Loucy (cell line): Measurements from ENCODE around the gene LTB.

Source experiments
- H2AFZ ChIP-seq: fragments of 200-600 bp; sonication (generic); 2 replicates; pipeline ENCODE4 v1.6.0; 2016; ENCODE audit warnings: antibody characterized with exemption, mild to moderate bottlenecking, low read length, moderate library complexity
- H3F3A ChIP-seq: fragments of 200-600 bp; 2 replicates; pipeline ENCODE4 v1.6.0; 2016; ENCODE audit warnings: antibody characterized with exemption, low read depth, mild to moderate bottlenecking
- H3K27me3 ChIP-seq: fragments of 200-600 bp; sonication (generic); 2 replicates; pipeline ENCODE4 v1.6.1; 2014; ENCODE audit warnings: low read length, mild to moderate bottlenecking; ENCODE audit not compliant: insufficient read depth, poor library complexity, severe bottlenecking
- H3K36me3 ChIP-seq: fragments of 200-600 bp; sonication (generic); 2 replicates; pipeline ENCODE4 v1.6.1; 2016; ENCODE audit warnings: low read length; ENCODE audit not compliant: insufficient read depth
- H3K4me1 ChIP-seq: fragments of 200-600 bp; sonication (generic); 2 replicates; pipeline ENCODE4 v1.5.1; 2014; ENCODE audit warnings: low read length, mild to moderate bottlenecking; ENCODE audit not compliant: insufficient read depth, poor library complexity, severe bottlenecking
- H3K4me2 ChIP-seq: fragments of 200-600 bp; sonication (generic); 2 replicates; pipeline ENCODE4 v1.6.0; 2014; ENCODE audit warnings: antibody characterized with exemption, low read length, low read depth, mild to moderate bottlenecking; ENCODE audit not compliant: poor library complexity, severe bottlenecking
- H3K4me3 ChIP-seq: fragments of 200-600 bp; sonication (generic); 2 replicates; pipeline ENCODE4 v1.5.1; 2014; ENCODE audit warnings: low read length, mild to moderate bottlenecking, mixed read lengths; ENCODE audit not compliant: poor library complexity, severe bottlenecking
- H3K79me2 ChIP-seq: fragments of 200-600 bp; sonication (generic); 2 replicates; pipeline ENCODE4 v1.6.1; 2014; ENCODE audit warnings: low read length; ENCODE audit not compliant: insufficient read depth
- H3K9ac ChIP-seq: fragments of 200-600 bp; sonication (generic); 2 replicates; pipeline ENCODE4 v1.6.0; 2014; ENCODE audit warnings: mild to moderate bottlenecking, low read depth, low read length, moderate library complexity; ENCODE audit not compliant: poor library complexity, severe bottlenecking
- H3K9me2 ChIP-seq: fragments of 200-600 bp; sonication (generic); replicated peaks from 2 replicates; pipeline ENCODE4 v1.6.1; 2016; ENCODE audit warnings: low read depth, low read length, mixed read lengths
- H3K9me3 ChIP-seq: fragments of 200-600 bp; sonication (generic); 2 replicates; pipeline ENCODE4 v1.6.1; 2014; ENCODE audit warnings: mild to moderate bottlenecking, antibody characterized with exemption, low read length, low read depth; ENCODE audit not compliant: insufficient read depth
- H4K20me1 ChIP-seq: fragments of 200-600 bp; sonication (generic); 2 replicates; pipeline ENCODE4 v1.6.0; 2014; ENCODE audit warnings: antibody characterized with exemption, low read length, mild to moderate bottlenecking; ENCODE audit not compliant: insufficient read depth, poor library complexity, severe bottlenecking
- EZH2phosphoT487 ChIP-seq: fragments of 200-600 bp; IDR thresholded peaks from 2 replicates; pipeline ENCODE4 v1.6.1; 2018; ENCODE audit warnings: antibody characterized with exemption, mild to moderate bottlenecking, moderate library complexity, borderline replicate concordance
- TF ChIP-seq, protein P1 (sequence below): fragments of 200-600 bp; sonication (generic); conservative IDR thresholded peaks from 2 replicates; pipeline ENCODE4 v1.5.1; 2014; ENCODE audit warnings: mild to moderate bottlenecking, antibody characterized with exemption, low read length

LTB gene

DNA sequence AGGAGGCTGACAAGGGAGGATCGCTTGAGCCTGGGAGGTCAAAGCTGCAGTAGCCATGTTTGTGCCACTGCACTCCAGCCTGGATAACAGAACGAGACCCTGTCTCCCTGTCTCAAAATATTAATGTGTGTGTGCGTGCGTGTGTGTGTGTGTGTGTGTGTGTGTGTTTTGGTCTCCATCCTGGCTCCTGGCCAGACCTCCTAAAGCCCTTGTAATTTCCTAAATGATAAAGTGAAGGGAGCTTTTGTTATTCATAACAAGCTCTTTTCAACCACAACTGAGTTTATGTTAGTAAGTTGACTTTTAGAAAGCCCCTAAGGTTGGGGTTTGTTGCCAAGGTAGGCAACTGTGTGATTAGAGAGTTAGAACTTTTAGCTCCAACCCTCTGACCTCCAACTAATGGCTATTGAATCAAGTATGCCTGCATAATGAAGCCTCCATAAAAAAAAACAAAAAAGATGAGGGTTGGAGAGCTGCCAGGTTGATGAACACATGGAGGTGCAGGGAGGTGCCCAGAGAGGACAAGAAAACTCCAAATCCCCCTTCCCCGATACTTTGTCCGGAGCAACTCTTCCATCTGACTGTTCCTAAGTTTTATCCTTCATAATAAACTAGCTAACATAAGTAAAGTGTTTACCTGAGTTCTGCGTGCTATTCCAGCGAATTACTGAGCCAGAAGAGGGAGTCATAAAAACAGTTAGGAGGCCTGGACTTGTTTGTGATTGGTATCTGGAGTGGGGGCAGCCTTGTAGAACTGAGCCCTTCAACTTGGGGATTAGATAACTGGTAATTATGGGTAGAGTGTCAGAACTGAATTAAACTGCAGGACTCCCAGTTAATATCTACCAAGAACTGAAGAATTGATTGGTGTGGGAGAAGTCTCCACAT is 27.5 kb upstream of the LTB start:
- Histone ChIP-seq H3K4me3 (no peak overlapping the region), H3K27me3 (no peaks in the 10 kb centered on the region), H3K9ac (no peak overlapping the region), H3K4me2 (peak overlapping the region; percentile 26), H3K36me3 (no peaks in the 10 kb centered on the region), H3K4me1 (peaks cover 14% of the 10 kb centered on the region), H2AFZ (peak overlapping the region; percentile 64), H3K79me2 (peaks cover 3% of the 10 kb centered on the region; the same call in 1 of the 2 replicates), H3K9me2 (no peaks in the 10 kb centered on the region), H4K20me1 (no peaks in the 10 kb centered on the region), H3F3A (no peaks in the 10 kb centered on the region), H3K9me3 (no peaks in the 10 kb centered on the region)
- TF ChIP-seq, protein P1, sequence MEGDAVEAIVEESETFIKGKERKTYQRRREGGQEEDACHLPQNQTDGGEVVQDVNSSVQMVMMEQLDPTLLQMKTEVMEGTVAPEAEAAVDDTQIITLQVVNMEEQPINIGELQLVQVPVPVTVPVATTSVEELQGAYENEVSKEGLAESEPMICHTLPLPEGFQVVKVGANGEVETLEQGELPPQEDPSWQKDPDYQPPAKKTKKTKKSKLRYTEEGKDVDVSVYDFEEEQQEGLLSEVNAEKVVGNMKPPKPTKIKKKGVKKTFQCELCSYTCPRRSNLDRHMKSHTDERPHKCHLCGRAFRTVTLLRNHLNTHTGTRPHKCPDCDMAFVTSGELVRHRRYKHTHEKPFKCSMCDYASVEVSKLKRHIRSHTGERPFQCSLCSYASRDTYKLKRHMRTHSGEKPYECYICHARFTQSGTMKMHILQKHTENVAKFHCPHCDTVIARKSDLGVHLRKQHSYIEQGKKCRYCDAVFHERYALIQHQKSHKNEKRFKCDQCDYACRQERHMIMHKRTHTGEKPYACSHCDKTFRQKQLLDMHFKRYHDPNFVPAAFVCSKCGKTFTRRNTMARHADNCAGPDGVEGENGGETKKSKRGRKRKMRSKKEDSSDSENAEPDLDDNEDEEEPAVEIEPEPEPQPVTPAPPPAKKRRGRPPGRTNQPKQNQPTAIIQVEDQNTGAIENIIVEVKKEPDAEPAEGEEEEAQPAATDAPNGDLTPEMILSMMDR: no peak
- TF ChIP-seq EZH2phosphoT487: no peak

DNA sequence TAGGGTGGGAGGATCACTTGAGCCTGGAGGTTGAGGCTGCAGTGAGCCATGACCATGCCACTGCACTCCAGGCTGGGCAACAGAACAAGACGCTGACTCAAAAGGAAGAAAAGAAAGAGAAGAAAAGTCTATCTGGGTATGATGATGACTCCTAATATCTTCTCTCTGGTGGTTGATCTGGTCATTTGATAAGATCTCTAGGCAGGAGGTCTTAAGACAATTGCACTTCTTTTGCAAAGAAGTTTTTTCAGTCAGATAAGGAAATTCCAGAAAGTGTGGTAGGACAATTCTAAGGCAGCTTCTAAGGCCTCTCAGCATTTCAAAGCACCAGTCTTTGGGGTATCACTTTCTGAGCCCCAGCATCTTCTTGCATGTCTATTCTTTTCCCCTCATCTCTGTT is 25.1 kb upstream of the LTB start:
- TF ChIP-seq EZH2phosphoT487: no peak
- TF ChIP-seq, protein P1: no peak
- Histone ChIP-seq H3K4me1 (peaks cover 5% of the 10 kb centered on the region), H3K9ac (no peak overlapping the region), H3K4me2 (no peak overlapping the region), H3K27me3 (no peaks in the 10 kb centered on the region), H3F3A (no peaks in the 10 kb centered on the region), H3K9me3 (no peaks in the 10 kb centered on the region), H3K79me2 (no peaks in the 10 kb centered on the region), H3K36me3 (no peaks in the 10 kb centered on the region), H3K4me3 (no peak overlapping the region), H2AFZ (no peak overlapping the region), H4K20me1 (no peaks in the 10 kb centered on the region), H3K9me2 (no peaks in the 10 kb centered on the region)

DNA sequence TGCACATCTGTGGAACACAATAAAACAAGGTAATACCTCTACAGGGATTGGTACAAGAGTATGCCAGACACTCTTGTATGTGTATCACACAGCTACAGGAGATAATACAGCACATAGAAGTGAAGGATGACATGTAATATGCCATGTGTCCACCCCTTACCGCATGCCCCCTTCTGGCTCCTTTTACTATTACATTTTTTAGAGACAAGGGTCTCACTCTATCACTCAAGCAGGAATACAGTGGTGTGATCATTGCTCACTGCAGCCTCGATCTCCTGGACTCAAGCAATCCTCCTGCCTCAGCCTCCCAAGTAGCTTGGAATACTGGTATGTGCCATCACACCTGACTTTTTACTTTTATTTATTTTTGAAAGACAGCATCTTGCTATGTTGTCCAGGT is 14.8 kb upstream of the LTB start:
- Histone ChIP-seq H2AFZ (no peak overlapping the region; the same call in 1 of the 2 replicates), H3K27me3 (no peaks in the 10 kb centered on the region), H3K9me2 (no peaks in the 10 kb centered on the region), H3K9me3 (no peaks in the 10 kb centered on the region), H3F3A (no peaks in the 10 kb centered on the region), H3K9ac (no peak overlapping the region), H4K20me1 (no peaks in the 10 kb centered on the region), H3K79me2 (no peaks in the 10 kb centered on the region), H3K36me3 (no peaks in the 10 kb centered on the region), H3K4me2 (no peak overlapping the region), H3K4me3 (no peak overlapping the region), H3K4me1 (peaks cover 28% of the 10 kb centered on the region)
- TF ChIP-seq EZH2phosphoT487: no peak
- TF ChIP-seq, protein P1: peak; percentile 68
